ENCODE data around the gene KRTAP1-5. TPM values are rescaled to one million over a fixed set of nuclear protein-coding genes. Genes with fewer than 3 reads are reported as not detected.

KRTAP1-5 gene
- total and polyA plus RNA-seq, 2 experiments from 2014 or later, result not detected

- no peaks in the 10 kb centered on the region for H3K79me2 ChIP-seq (replicated peaks; ENCODE audit: insufficient read depth)
- H3K4me1 ChIP-seq (ENCODE audit: insufficient read depth), result no peaks in the 10 kb centered on the region
- H2AFZ ChIP-seq, result 0 out of 2 replicates have a peak overlapping the region, but pooled peaks have one; percentile 18
- H3K36me3 ChIP-seq (ENCODE audit: insufficient read depth), result no peaks in the 10 kb centered on the region
- DNase-seq (ENCODE audit: low spot score), result no peak
- no peak overlapping the region for H3K4me3 ChIP-seq
- TF ChIP-seq ZNF114 (CRISPR knock-in tag; IDR thresholded peaks at IDR 0.05) (no peak), CTCF (conservative IDR thresholded peaks at IDR 0.05; ENCODE audit: low read depth in 2 of 2) (no peak), ZNF462 (CRISPR knock-in tag; IDR thresholded peaks at IDR 0.05) (no peak), ZNF331 (CRISPR knock-in tag; IDR thresholded peaks at IDR 0.05; ENCODE audit: low read depth) (no peak), NANOG (IDR thresholded peaks at IDR 0.05; ENCODE audit: borderline replicate concordance) (no peak), STAT1 (IDR thresholded peaks at IDR 0.05; ENCODE audit: unreplicated experiment) (no peak), REST (IDR thresholded peaks at IDR 0.05; ENCODE audit: unreplicated experiment) (no peak), EZH2phosphoT487 (IDR thresholded peaks at IDR 0.05; ENCODE audit: unreplicated experiment) (no peak), EZH2 (IDR thresholded peaks at IDR 0.05; ENCODE audit: low read depth, unreplicated experiment) (no peak), JUNB (IDR thresholded peaks at IDR 0.05; ENCODE audit: unreplicated experiment) (no peak), CREB1 (CRISPR knock-in tag; IDR thresholded peaks at IDR 0.05; ENCODE audit: low read depth) (no peak), POLR2AphosphoS5 (IDR thresholded peaks at IDR 0.05; ENCODE audit: low read depth) (no peak), ETS1 (IDR thresholded peaks at IDR 0.05) (no peak)
- no peak for ATAC-seq
- H3K9me2 ChIP-seq (ENCODE audit: insufficient read depth), result no peaks in the 10 kb centered on the region; the same call in 1 of the 2 replicates
- Mint-ChIP-seq H3K36me3 (ENCODE audit: low read depth) (no peaks in the 10 kb centered on the region), H3K27me3 (ENCODE audit: insufficient read depth, low read depth, poor library complexity) (no peaks in the 10 kb centered on the region), H3K9me3 (no peaks in the 10 kb centered on the region), H3K4me1 (no peaks in the 10 kb centered on the region), H3K4me3 (no peak overlapping the region), H3K27ac (no peak overlapping the region)
- no peaks in the 10 kb centered on the region for H3K27me3 ChIP-seq (ENCODE audit: insufficient read depth)
- no peaks in the 10 kb centered on the region for H3F3A ChIP-seq (replicated peaks; ENCODE audit: low read depth)
- H3K27ac ChIP-seq (ENCODE audit: low read depth), result no peak overlapping the region
- no peaks in the 10 kb centered on the region for H4K20me1 ChIP-seq (replicated peaks; ENCODE audit: insufficient read depth)
- no peak overlapping the region for H3K4me2 ChIP-seq
Measured at GRCh38 chr17:41015454-41015853, 11.6 kb downstream of the KRTAP1-5 start.

All from GM23338 (cell line).